ENCODE data around the gene FBXO31. TPM values are rescaled to one million over a fixed set of nuclear protein-coding genes. Genes with fewer than 3 reads are reported as not detected.

The FBXO31 gene
- total and polyA plus RNA-seq, 2 of the 8 experiments (the other 6 are each of a cell fraction or from before 2014, with no cell fraction given) = 8.3 to 21.6 TPM

DNA sequence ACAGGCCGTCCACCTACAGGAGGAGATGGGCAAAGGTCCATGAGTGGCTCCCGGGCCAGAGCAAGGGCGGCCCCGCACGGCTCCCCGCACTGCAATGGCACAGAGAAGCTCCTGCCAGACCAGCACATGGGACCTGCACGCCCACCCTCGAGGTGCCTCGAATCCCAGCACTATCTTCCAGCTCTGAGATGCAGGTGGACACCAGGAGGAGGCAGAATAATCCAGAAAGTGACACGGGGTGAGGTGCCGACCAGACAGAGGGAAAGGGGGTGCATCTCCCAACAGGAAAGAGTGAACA lies 39.9 kb downstream of the FBXO31 start:
- H3K36me3 ChIP-seq (ENCODE audit: control insufficient read depth in 2 of 4, insufficient read depth in 4 of 4, low read length in 3 of 4) = peaks cover 0 to 5% (median 3%) of the 10 kb centered on the region in 4 experiments; a peak in 5 of 8 replicates
- WGBS, 2 experiments (ENCODE audit: extremely low coverage in 1 of 2, insufficient coverage in 1 of 2, insufficient read length in 1 of 2, insufficient replicate concordance in 2 of 2, low coverage in 1 of 2, low lambda C conversion rate in 2 of 2, missing lambda C conversion rate in 1 of 2) = 97% methylated on average over 11 of the region's 11 CpGs; no CpG with 5 or more reads in 1 of the 2 experiments
- H2BK12ac ChIP-seq (ENCODE audit: low read depth, low read length) = no peak overlapping the region
- no peak overlapping the region for H4K5ac ChIP-seq (ENCODE audit: insufficient read length, low read depth, low read length)
- H3K27ac ChIP-seq (ENCODE audit: low read depth, low read length) = no peak overlapping the region
- no peak overlapping the region for H3K4me3 ChIP-seq (ENCODE audit: extremely low read depth in 1 of 4, insufficient read depth in 2 of 4, low read depth in 3 of 4, low read length in 4 of 4)
- peak overlapping the region; percentile 44; the same call in 1 of the 2 replicates for H2BK5ac ChIP-seq (ENCODE audit: low read depth, low read length)
- H2BK120ac ChIP-seq (replicated peaks; ENCODE audit: low read depth, low read length) = no peak overlapping the region
- no peaks in the 10 kb centered on the region; a peak in 1 of 4 replicates for H3K79me2 ChIP-seq (ENCODE audit: control insufficient read depth in 1 of 2, insufficient read depth in 2 of 2, low read length in 2 of 2)
- no peak overlapping the region for H2BK15ac ChIP-seq (ENCODE audit: low read length)
- no peak overlapping the region for H4K8ac ChIP-seq (ENCODE audit: extremely low read depth, insufficient read depth, low read length)
- no peak overlapping the region for H3K9ac ChIP-seq (replicated peaks in 1 of 4; ENCODE audit: extremely low read depth in 1 of 4, low read depth in 3 of 4, low read length in 3 of 4)
- H4K91ac ChIP-seq (replicated peaks; ENCODE audit: insufficient read length, low read length) = no peak overlapping the region
- H3K9me3 ChIP-seq (ENCODE audit: insufficient read depth in 2 of 2, low read depth in 1 of 2, low read length in 1 of 2) = no peaks in the 10 kb centered on the region
- H3K79me1 ChIP-seq (ENCODE audit: low read depth, low read length) = peaks cover 6% of the 10 kb centered on the region; the same call in 1 of the 2 replicates
- DNase-seq (ENCODE audit: low read depth in 1 of 2, low spot score in 2 of 2) = no peak
- POLR2A ChIA-PET (ENCODE audit: partially characterized antibody) = interaction anchor here (0.8 kb wide), 1 partner anchor 41 kb away, joined by 3 read pairs; no protein-coding TSS in a partner anchor
- FAIRE-seq = no peak
- H3K4ac ChIP-seq (replicated peaks; ENCODE audit: insufficient read length, low read depth, low read length) = no peak overlapping the region
- TF ChIP-seq JUND (IDR thresholded peaks at IDR 0.05; ENCODE audit: low read length) (no peak), BCL11A (IDR thresholded peaks at IDR 0.05; ENCODE audit: low read depth in 2 of 2, low read length in 2 of 2) (no peak), KDM5A (IDR thresholded peaks at IDR 0.05; ENCODE audit: low read length) (no peak)
- H3K23me2 ChIP-seq (ENCODE audit: low read depth, low read length) = no peaks in the 10 kb centered on the region
- H3K4me1 ChIP-seq (replicated peaks in 1 of 4; ENCODE audit: control insufficient read depth in 3 of 4, insufficient read depth in 4 of 4, low read length in 3 of 4) = peaks cover 0 to 11% (median 1%) of the 10 kb centered on the region in 4 experiments; a peak in 3 of 7 replicates
- H3K23ac ChIP-seq (ENCODE audit: insufficient read length) = no peak overlapping the region
- H3K14ac ChIP-seq (ENCODE audit: insufficient read length) = no peak overlapping the region
- H3K4me2 ChIP-seq (ENCODE audit: insufficient read depth in 1 of 2, low read depth in 2 of 2, low read length in 2 of 2) = no peak overlapping the region
- no peaks in the 10 kb centered on the region for H3K27me3 ChIP-seq (replicated peaks in 1 of 4; ENCODE audit: control insufficient read depth in 3 of 4, extremely low read depth in 1 of 4, insufficient read depth in 3 of 4, low read length in 3 of 4)
- H3K18ac ChIP-seq (ENCODE audit: extremely low read depth, low read length) = no peak overlapping the region
- H2AFZ ChIP-seq (ENCODE audit: low read length) = no peak overlapping the region
- H3K56ac ChIP-seq (replicated peaks; ENCODE audit: insufficient read length, low read depth, low read length) = no peak overlapping the region
- no peak overlapping the region for H2BK20ac ChIP-seq (ENCODE audit: low read length)
- peaks cover 0 to 2% of the 10 kb centered on the region in 2 experiments for H4K20me1 ChIP-seq (replicated peaks in 1 of 2; ENCODE audit: control insufficient read depth in 1 of 2, insufficient read depth in 2 of 2, low read length in 2 of 2)
- H2AK5ac ChIP-seq (ENCODE audit: low read depth, low read length) = no peak overlapping the region
- CTCF ChIA-PET (ENCODE audit: partially characterized antibody) = interaction anchor here (0.8 to 1.7 kb wide), 4 partner anchors 11 to 109 kb away, joined by 3 to 5 read pairs (median 4); no protein-coding TSS in a partner anchor

All from H1 (cell line).